ENCODE data around the gene NT5E. TPM values are rescaled to one million over a fixed set of nuclear protein-coding genes. Genes with fewer than 3 reads are reported as not detected.

NT5E gene
- polyA plus RNA-seq, 6 donors from 2014 or later = 97.8 to 211 (median 131) TPM

GRCh38 chr6:85408039-85408438, 41.8 kb upstream of the NT5E start:
- H3K27me3 Mint-ChIP-seq = peaks cover 0 to 5% (median 0%) of the 10 kb centered on the region in 3 donors
- H3K4me3 Mint-ChIP-seq = peak overlapping the region in 1 of 8 donors; percentile 21
- H3K27ac Mint-ChIP-seq = no peak overlapping the region
- ATAC-seq (ENCODE audit: low read depth in 2 of 2) (no peak), DNase-seq (no peak)
- peaks cover 5 to 22% (median 8%) of the 10 kb centered on the region in 3 donors for H3K4me1 Mint-ChIP-seq
- H3K9me3 Mint-ChIP-seq = no peaks in the 10 kb centered on the region
- H3K36me3 Mint-ChIP-seq = no peaks in the 10 kb centered on the region

DNA sequence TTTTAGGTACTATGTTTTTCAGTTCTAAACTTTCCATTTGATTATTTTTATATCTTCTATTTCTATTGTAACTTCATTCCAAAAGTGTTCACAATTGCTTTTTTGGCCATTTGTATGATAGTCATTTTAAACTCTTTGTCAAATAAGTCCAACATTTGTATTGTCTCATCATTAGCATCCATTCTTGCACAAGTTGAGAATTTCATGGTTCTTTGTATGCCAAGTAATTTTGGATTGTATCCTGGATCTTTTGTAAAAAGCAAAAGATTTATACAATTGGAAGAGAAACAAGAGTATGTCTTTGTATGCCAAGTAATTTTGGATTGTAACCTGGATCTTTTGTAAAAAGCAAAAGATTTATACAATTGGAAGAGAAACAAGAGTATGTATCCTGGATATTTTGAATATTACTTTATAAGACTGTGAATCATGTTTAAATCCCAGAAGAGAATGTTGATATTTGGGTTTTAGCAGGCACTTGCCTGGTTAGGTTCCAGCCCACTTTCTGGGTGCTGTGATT, 36.9 kb upstream of the NT5E start:
- no peak for DNase-seq
- no peak overlapping the region for H3K4me3 Mint-ChIP-seq
- ATAC-seq (ENCODE audit: low read depth in 2 of 2) = no peak
- H3K4me1 Mint-ChIP-seq = peaks cover under 1 to 10% (median 6%) of the 10 kb centered on the region in 3 donors
- H3K36me3 Mint-ChIP-seq = no peaks in the 10 kb centered on the region
- H3K9me3 Mint-ChIP-seq = peaks cover 0 to 4% (median 0%) of the 10 kb centered on the region in 7 donors
- H3K27ac Mint-ChIP-seq = no peak overlapping the region
- peaks cover 0 to 8% (median 0%) of the 10 kb centered on the region in 3 donors for H3K27me3 Mint-ChIP-seq

GRCh38 chr6:85416049-85416448, 33.8 kb upstream of the NT5E start:
- Mint-ChIP-seq H3K27ac (no peak overlapping the region), H3K27me3 (peaks cover 0 to 8% (median 0%) of the 10 kb centered on the region in 3 donors), H3K36me3 (no peaks in the 10 kb centered on the region), H3K4me1 (peaks cover 14 to 34% (median 31%) of the 10 kb centered on the region in 3 donors), H3K9me3 (peaks cover 0 to 4% (median 0%) of the 10 kb centered on the region in 7 donors), H3K4me3 (no peak overlapping the region)
- DNase-seq (no peak), ATAC-seq (ENCODE audit: low read depth in 2 of 2) (no peak)

GRCh38 chr6:85416766-85417165, 33.1 kb upstream of the NT5E start:
- no peaks in the 10 kb centered on the region for H3K36me3 Mint-ChIP-seq
- ATAC-seq (ENCODE audit: low read depth in 2 of 2) = no peak
- H3K27ac Mint-ChIP-seq = peak overlapping the region in 1 of 6 donors; percentile 15
- peaks cover 0 to 8% (median 0%) of the 10 kb centered on the region in 3 donors for H3K27me3 Mint-ChIP-seq
- H3K9me3 Mint-ChIP-seq = peaks cover 0 to 4% (median 0%) of the 10 kb centered on the region in 7 donors
- no peak for DNase-seq
- H3K4me1 Mint-ChIP-seq = peaks cover 14 to 40% (median 35%) of the 10 kb centered on the region in 3 donors
- peak overlapping the region in 1 of 8 donors; percentile 37 for H3K4me3 Mint-ChIP-seq

DNA sequence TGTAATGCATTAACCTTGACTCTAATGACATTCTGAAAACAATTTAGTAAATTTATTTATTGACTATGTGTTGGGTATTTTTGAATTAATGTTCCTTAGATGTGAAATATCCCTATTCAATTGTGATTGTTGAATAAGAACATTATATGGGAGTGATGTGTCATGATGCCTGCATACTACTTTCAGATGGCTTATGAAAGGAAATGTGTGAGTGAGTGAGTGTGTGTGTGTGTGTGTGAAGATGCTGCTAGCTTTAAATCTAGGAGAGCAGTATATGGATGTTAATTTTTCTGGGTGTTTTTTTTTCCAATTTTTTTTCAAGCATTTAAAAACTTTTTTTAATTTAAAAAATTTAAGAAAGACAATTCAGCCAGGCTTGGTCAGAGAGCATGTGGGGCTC, 32.5 kb upstream of the NT5E start:
- no peak for DNase-seq
- Mint-ChIP-seq H3K27me3 (peaks cover 0 to 8% (median 0%) of the 10 kb centered on the region in 3 donors), H3K9me3 (peaks cover 0 to 4% (median 0%) of the 10 kb centered on the region in 7 donors), H3K27ac (no peak overlapping the region), H3K4me3 (peak overlapping the region in 1 of 8 donors; percentile 64), H3K36me3 (no peaks in the 10 kb centered on the region), H3K4me1 (peaks cover 14 to 40% (median 35%) of the 10 kb centered on the region in 3 donors)
- no peak for ATAC-seq (ENCODE audit: low read depth in 2 of 2)

DNA sequence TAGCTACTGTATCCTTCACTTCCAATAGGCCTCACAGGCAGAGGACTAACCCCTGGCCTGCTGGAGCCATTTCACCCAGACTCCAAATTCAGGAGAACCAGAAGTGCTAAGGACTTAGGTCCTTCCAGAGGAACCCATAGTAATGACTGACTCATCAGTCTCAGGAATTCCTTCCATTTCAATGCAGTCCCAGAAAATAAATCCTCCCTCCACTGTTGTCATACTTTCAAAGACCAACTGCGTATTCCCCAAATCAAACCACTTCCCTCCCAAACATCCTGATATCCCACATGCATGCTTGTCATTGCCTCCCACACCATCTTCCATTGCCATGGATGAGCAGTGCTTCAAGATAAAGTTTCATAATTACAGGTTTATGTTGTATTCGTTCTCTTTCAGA, 31.8 kb upstream of the NT5E start:
- H3K27ac Mint-ChIP-seq = peak overlapping the region in 3 of 6 donors; percentile 55 to 96 (median 91)
- no peaks in the 10 kb centered on the region for H3K36me3 Mint-ChIP-seq

GRCh38 chr6:85419046-85419759, 30.7 kb upstream of the NT5E start:
- Mint-ChIP-seq H3K4me1 (peaks cover 14 to 40% (median 35%) of the 10 kb centered on the region in 3 donors), H3K9me3 (peaks cover 0 to 4% (median 0%) of the 10 kb centered on the region in 7 donors), H3K36me3 (no peaks in the 10 kb centered on the region), H3K4me3 (peak overlapping the region in 7 of 8 donors; percentile 40 to 89 (median 84)), H3K27ac (peak overlapping the region; percentile 55 to 96 (median 94)), H3K27me3 (no peaks in the 10 kb centered on the region)
- DNase-seq = peak; percentile 43
- ATAC-seq (ENCODE audit: low read depth in 2 of 2) = peak; percentile 61 to 91

More for the DNA sequence above, 31.8 kb upstream of the NT5E start:
- Mint-ChIP-seq H3K4me1 (peaks cover 14 to 40% (median 35%) of the 10 kb centered on the region in 3 donors), H3K27me3 (peaks cover 0 to 3% (median 0%) of the 10 kb centered on the region in 3 donors), H3K4me3 (peak overlapping the region in 3 of 8 donors; percentile 40 to 86 (median 84)), H3K9me3 (peaks cover 0 to 4% (median 0%) of the 10 kb centered on the region in 7 donors)
- DNase-seq (no peak), ATAC-seq (ENCODE audit: low read depth in 2 of 2) (no peak)

GRCh38 chr6:85420551-85420950, 29.3 kb upstream of the NT5E start:
- Mint-ChIP-seq H3K9me3 (peaks cover 0 to 13% (median 9%) of the 10 kb centered on the region in 7 donors), H3K4me3 (no peak overlapping the region), H3K4me1 (peaks cover 14 to 40% (median 35%) of the 10 kb centered on the region in 3 donors), H3K27me3 (no peaks in the 10 kb centered on the region), H3K27ac (peak overlapping the region in 1 of 6 donors; percentile 58), H3K36me3 (peaks cover 6 to 11% of the 10 kb centered on the region in 2 donors)
- DNase-seq (no peak), ATAC-seq (ENCODE audit: low read depth in 2 of 2) (no peak)

- H3K27me3 Mint-ChIP-seq = no peaks in the 10 kb centered on the region
- ATAC-seq (ENCODE audit: low read depth in 2 of 2) = no peak
- H3K27ac Mint-ChIP-seq = peak overlapping the region in 1 of 6 donors; percentile 64
- H3K4me3 Mint-ChIP-seq = no peak overlapping the region
- H3K9me3 Mint-ChIP-seq = peaks cover 4 to 19% (median 9%) of the 10 kb centered on the region in 7 donors
- DNase-seq = no peak
- peaks cover 14 to 40% (median 35%) of the 10 kb centered on the region in 3 donors for H3K4me1 Mint-ChIP-seq
- peaks cover 11 to 16% of the 10 kb centered on the region in 2 donors for H3K36me3 Mint-ChIP-seq
Observed at GRCh38 chr6:85421181-85421580, 28.7 kb upstream of the NT5E start.

GRCh38 chr6:85421972-85422371, 27.9 kb upstream of the NT5E start:
- peaks cover 14 to 37% (median 35%) of the 10 kb centered on the region in 3 donors for H3K4me1 Mint-ChIP-seq
- peaks cover 8 to 27% (median 12%) of the 10 kb centered on the region in 7 donors for H3K9me3 Mint-ChIP-seq
- H3K36me3 Mint-ChIP-seq = peaks cover 11 to 16% of the 10 kb centered on the region in 2 donors
- no peak for ATAC-seq (ENCODE audit: low read depth in 2 of 2)
- no peak overlapping the region for H3K4me3 Mint-ChIP-seq
- H3K27ac Mint-ChIP-seq = peak overlapping the region in 1 of 6 donors; percentile 8
- DNase-seq = no peak
- H3K27me3 Mint-ChIP-seq = no peaks in the 10 kb centered on the region

- no peak overlapping the region for H3K27ac Mint-ChIP-seq
- no peak for DNase-seq
- peaks cover 13 to 30% (median 29%) of the 10 kb centered on the region in 3 donors for H3K4me1 Mint-ChIP-seq
- no peak overlapping the region for H3K4me3 Mint-ChIP-seq
- no peak for ATAC-seq (ENCODE audit: low read depth in 2 of 2)
- H3K36me3 Mint-ChIP-seq = peaks cover 11 to 16% of the 10 kb centered on the region in 2 donors
- H3K27me3 Mint-ChIP-seq = peaks cover 0 to 5% (median 0%) of the 10 kb centered on the region in 3 donors
- H3K9me3 Mint-ChIP-seq = peaks cover 6 to 37% (median 11%) of the 10 kb centered on the region in 7 donors
Observed at GRCh38 chr6:85422996-85423395, 26.9 kb upstream of the NT5E start.

DNA sequence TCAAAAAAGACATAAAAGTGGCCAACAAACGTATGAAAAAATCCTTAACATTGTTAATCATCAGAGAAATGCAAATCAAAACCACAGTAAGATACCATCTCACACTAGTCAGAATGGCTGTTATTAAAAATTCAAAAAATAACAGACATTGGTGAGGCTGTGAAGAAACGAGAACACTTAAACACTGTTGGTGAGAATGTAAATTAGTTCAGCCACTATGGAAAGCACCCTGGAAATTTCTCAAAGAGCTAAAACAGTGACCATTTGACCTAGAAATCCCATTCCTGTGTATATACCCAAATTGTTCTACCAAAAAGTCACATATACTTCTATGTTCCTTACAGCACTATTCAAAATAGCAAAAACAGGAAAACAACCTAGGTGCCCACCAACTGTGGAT, 24.9 kb upstream of the NT5E start:
- Mint-ChIP-seq H3K36me3 (peaks cover 11 to 16% of the 10 kb centered on the region in 2 donors), H3K4me1 (peaks cover 0 to 12% (median 9%) of the 10 kb centered on the region in 3 donors), H3K27ac (no peak overlapping the region), H3K27me3 (peaks cover 0 to 9% (median 0%) of the 10 kb centered on the region in 3 donors), H3K4me3 (no peak overlapping the region), H3K9me3 (peaks cover 6 to 45% (median 13%) of the 10 kb centered on the region in 7 donors)
- no peak for DNase-seq
- no peak for ATAC-seq (ENCODE audit: low read depth in 2 of 2)

DNA sequence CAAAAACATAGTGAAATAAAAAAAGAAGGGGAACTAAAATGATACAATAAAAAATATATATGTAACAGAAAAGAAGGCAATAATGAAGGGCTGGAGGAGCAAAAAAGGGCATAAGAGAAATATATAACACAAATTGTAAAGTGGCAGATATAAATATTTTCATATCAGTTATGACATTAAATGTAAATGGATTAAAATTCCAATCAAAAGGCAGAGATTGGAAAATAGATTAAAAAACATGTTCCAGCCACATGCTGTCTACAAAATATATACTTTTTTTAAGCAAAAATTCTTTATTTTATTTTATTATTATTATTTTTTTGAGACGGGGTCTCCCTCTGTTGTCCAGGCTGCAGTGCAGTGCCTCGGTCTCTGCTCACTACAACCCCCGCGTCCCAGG, 23.9 kb upstream of the NT5E start:
- H3K4me1 Mint-ChIP-seq = peaks cover 0 to 5% (median 4%) of the 10 kb centered on the region in 3 donors
- H3K9me3 Mint-ChIP-seq = peaks cover 6 to 45% (median 13%) of the 10 kb centered on the region in 7 donors
- H3K27me3 Mint-ChIP-seq = peaks cover 0 to 9% (median 0%) of the 10 kb centered on the region in 3 donors
- H3K27ac Mint-ChIP-seq = no peak overlapping the region
- H3K36me3 Mint-ChIP-seq = peaks cover 11 to 16% of the 10 kb centered on the region in 2 donors
- peak overlapping the region in 1 of 8 donors; percentile 44 for H3K4me3 Mint-ChIP-seq
- DNase-seq (no peak), ATAC-seq (ENCODE audit: low read depth in 2 of 2) (no peak)

Data from naive B cell (primary cell).